ENCODE data around the gene NBAS. TPM values are rescaled to one million over a fixed set of nuclear protein-coding genes. Genes with fewer than 3 reads are reported as not detected.

The NBAS gene
- polyA plus RNA-seq, 1 donor (not counting 4 experiments of a cell fraction or from before 2014, with no cell fraction given), result 27.9 TPM

GRCh38 chr2:15313657-15314056, 247.5 kb downstream of the NBAS start:
- H3K79me2 ChIP-seq (ENCODE audit: control insufficient read depth, insufficient read depth, low read length), result no peaks in the 10 kb centered on the region
- no peaks in the 10 kb centered on the region for H3K4me1 ChIP-seq (ENCODE audit: control insufficient read depth, extremely low read depth, insufficient read depth, low read length)
- no peak overlapping the region for H3K4me3 ChIP-seq (ENCODE audit: control insufficient read depth in 2 of 3, extremely low read depth in 1 of 3, insufficient read depth in 2 of 3, low read depth in 1 of 3, low read length in 3 of 3)
- dilution Hi-C loops (cut with MboI; ENCODE audit: extremely low pct_ligation_motif_present, low sequenced_read_pairs), result no loop called here
- H3K9me3 ChIP-seq (ENCODE audit: control insufficient read depth, low read depth, low read length), result no peaks in the 10 kb centered on the region
- H3K9ac ChIP-seq (ENCODE audit: control insufficient read depth, extremely low read depth, insufficient read depth, low read length), result no peak overlapping the region
- no peak for FAIRE-seq
- H3K4me2 ChIP-seq (ENCODE audit: control insufficient read depth, extremely low read depth, insufficient read depth, low read depth, low read length), result no peak overlapping the region
- H3K27me3 ChIP-seq (ENCODE audit: control insufficient read depth, extremely low read depth, insufficient read depth, low read length), result no peaks in the 10 kb centered on the region
- no peaks in the 10 kb centered on the region for H4K20me1 ChIP-seq (ENCODE audit: control insufficient read depth, extremely low read depth, insufficient read depth, low read length)
- TF ChIP-seq, protein P1, sequence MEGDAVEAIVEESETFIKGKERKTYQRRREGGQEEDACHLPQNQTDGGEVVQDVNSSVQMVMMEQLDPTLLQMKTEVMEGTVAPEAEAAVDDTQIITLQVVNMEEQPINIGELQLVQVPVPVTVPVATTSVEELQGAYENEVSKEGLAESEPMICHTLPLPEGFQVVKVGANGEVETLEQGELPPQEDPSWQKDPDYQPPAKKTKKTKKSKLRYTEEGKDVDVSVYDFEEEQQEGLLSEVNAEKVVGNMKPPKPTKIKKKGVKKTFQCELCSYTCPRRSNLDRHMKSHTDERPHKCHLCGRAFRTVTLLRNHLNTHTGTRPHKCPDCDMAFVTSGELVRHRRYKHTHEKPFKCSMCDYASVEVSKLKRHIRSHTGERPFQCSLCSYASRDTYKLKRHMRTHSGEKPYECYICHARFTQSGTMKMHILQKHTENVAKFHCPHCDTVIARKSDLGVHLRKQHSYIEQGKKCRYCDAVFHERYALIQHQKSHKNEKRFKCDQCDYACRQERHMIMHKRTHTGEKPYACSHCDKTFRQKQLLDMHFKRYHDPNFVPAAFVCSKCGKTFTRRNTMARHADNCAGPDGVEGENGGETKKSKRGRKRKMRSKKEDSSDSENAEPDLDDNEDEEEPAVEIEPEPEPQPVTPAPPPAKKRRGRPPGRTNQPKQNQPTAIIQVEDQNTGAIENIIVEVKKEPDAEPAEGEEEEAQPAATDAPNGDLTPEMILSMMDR (optimal IDR thresholded peaks at IDR 0.05 in 1 of 3, IDR thresholded peaks at IDR 0.05 in 1 of 3, conservative IDR thresholded peaks at IDR 0.05 in 1 of 3; ENCODE audit: extremely low read depth in 1 of 3, insufficient read depth in 2 of 3, low read length in 3 of 3), result no peak
- TF ChIP-seq EZH2 (IDR thresholded peaks at IDR 0.05; ENCODE audit: low read length), result no peak
- H3K36me3 ChIP-seq (ENCODE audit: control insufficient read depth in 2 of 2, extremely low read depth in 1 of 2, insufficient read depth in 2 of 2, low read length in 2 of 2), result no peaks in the 10 kb centered on the region
- no peak overlapping the region for H2AFZ ChIP-seq (ENCODE audit: control insufficient read depth, low read length)
- H3K27ac ChIP-seq (ENCODE audit: control insufficient read depth, insufficient read depth, low read length), result no peak overlapping the region
- H3K9me1 ChIP-seq (ENCODE audit: control insufficient read depth, extremely low read depth, insufficient read depth, low read length), result no peaks in the 10 kb centered on the region
- no peak for DNase-seq (ENCODE audit: low read depth, low spot score)

GRCh38 chr2:15311926-15312325, 249.2 kb downstream of the NBAS start:
- no peaks in the 10 kb centered on the region for H4K20me1 ChIP-seq (ENCODE audit: control insufficient read depth, extremely low read depth, insufficient read depth, low read length)
- no peak overlapping the region for H2AFZ ChIP-seq (ENCODE audit: control insufficient read depth, low read length)
- H3K36me3 ChIP-seq (ENCODE audit: control insufficient read depth in 2 of 2, extremely low read depth in 1 of 2, insufficient read depth in 2 of 2, low read length in 2 of 2), result no peaks in the 10 kb centered on the region

More at GRCh38 chr2:15311926-15312325, 249.2 kb downstream of the NBAS start:
- TF ChIP-seq EZH2 (IDR thresholded peaks at IDR 0.05; ENCODE audit: low read length), result no peak
- TF ChIP-seq, protein P1 (optimal IDR thresholded peaks at IDR 0.05 in 1 of 3, IDR thresholded peaks at IDR 0.05 in 1 of 3, conservative IDR thresholded peaks at IDR 0.05 in 1 of 3; ENCODE audit: extremely low read depth in 1 of 3, insufficient read depth in 2 of 3, low read length in 3 of 3), result no peak
- H3K9me1 ChIP-seq (ENCODE audit: control insufficient read depth, extremely low read depth, insufficient read depth, low read length), result no peaks in the 10 kb centered on the region
- H3K4me3 ChIP-seq (ENCODE audit: control insufficient read depth in 2 of 3, extremely low read depth in 1 of 3, insufficient read depth in 2 of 3, low read depth in 1 of 3, low read length in 3 of 3), result no peak overlapping the region
- FAIRE-seq (no peak), DNase-seq (ENCODE audit: low read depth, low spot score) (no peak)
- H3K79me2 ChIP-seq (ENCODE audit: control insufficient read depth, insufficient read depth, low read length), result no peaks in the 10 kb centered on the region
- H3K4me2 ChIP-seq (ENCODE audit: control insufficient read depth, extremely low read depth, insufficient read depth, low read depth, low read length), result no peak overlapping the region
- no peaks in the 10 kb centered on the region for H3K9me3 ChIP-seq (ENCODE audit: control insufficient read depth, low read depth, low read length)
- H3K9ac ChIP-seq (ENCODE audit: control insufficient read depth, extremely low read depth, insufficient read depth, low read length), result no peak overlapping the region
- no peaks in the 10 kb centered on the region for H3K4me1 ChIP-seq (ENCODE audit: control insufficient read depth, extremely low read depth, insufficient read depth, low read length)
- no peak overlapping the region for H3K27ac ChIP-seq (ENCODE audit: control insufficient read depth, insufficient read depth, low read length)
- H3K27me3 ChIP-seq (ENCODE audit: control insufficient read depth, extremely low read depth, insufficient read depth, low read length), result no peaks in the 10 kb centered on the region
- dilution Hi-C loops (cut with MboI; ENCODE audit: extremely low pct_ligation_motif_present, low sequenced_read_pairs), result no loop called here

Measured in keratinocyte (primary cell).